K562 (cell line): ENCODE measurements around the gene PRDM10. TPM values are rescaled to one million over a fixed set of nuclear protein-coding genes. Genes with fewer than 3 reads are reported as not detected.

Source experiments
- EGR1 ChIP-seq: fragments of 450-650 bp; conservative IDR thresholded peaks from 2 replicates; pipeline ENCODE4 v1.6.1; 2017; ENCODE audit warnings: mild to moderate bottlenecking
- GTF2F1 ChIP-seq: IDR thresholded peaks from 2 replicates; pipeline ENCODE4 v1.6.1; 2011; ENCODE audit warnings: low read depth, low read length, improper control_type of control experiment
- HLTF ChIP-seq: fragments of 450-650 bp; IDR thresholded peaks from 2 replicates; pipeline ENCODE4 v1.6.1; 2016
- PBX2 ChIP-seq, 2 experiments: IDR thresholded peaks in 1 of 2; conservative IDR thresholded peaks in 1 of 2; 2 replicates each; pipeline ENCODE4 v1.6.1; 2016; ENCODE audit warnings: low read depth in 2 of 2, mild to moderate bottlenecking in 1 of 2, missing compliant biosample characterization in 1 of 2, missing genetic modification characterization in 1 of 2, moderate library complexity in 1 of 2
- SIN3A ChIP-seq, 2 experiments: fragments of 150-350 bp in 1 of 2; IDR thresholded peaks; 2 replicates each; pipeline ENCODE4 v1.6.1; 2011 to 2016; ENCODE audit warnings: borderline replicate concordance in 2 of 2, low read depth in 2 of 2, low read length in 2 of 2, mild to moderate bottlenecking in 2 of 2, moderate library complexity in 2 of 2; ENCODE audit not compliant: control insufficient read depth in 1 of 2
- ZNF764 ChIP-seq: fragments of 250-450 bp; sonication (Bioruptor Pico); IDR thresholded peaks from 2 replicates; pipeline ENCODE4 v1.4.0; 2020; ENCODE audit warnings: low read depth, mild to moderate bottlenecking, moderate library complexity
- ZNF780A ChIP-seq: fragments of 250-450 bp; sonication (Bioruptor Pico); IDR thresholded peaks from 2 replicates; pipeline ENCODE4 v1.5.0; 2021; ENCODE audit warnings: mild to moderate bottlenecking
- polyA plus RNA-seq, 8 experiments: library from polyadenylated mRNA; depleted of rRNA in 4 of 8; stranded (reverse) in 5 of 8; unstranded in 3 of 8; fragments of >200 nt; fragmentation: Nextera tagmentation in 2 of 8; fragmentation: Illumina TruSeq in 1 of 8; extraction: Ambion mirVana in 2 of 8; extraction: Trizol in 1 of 8; gene quantifications; 2 replicates each; pipeline versions ENCODE4 v1.2.1 to v1.2.3, GENCODE V29; 2011 to 2014; ENCODE audit warnings: inconsistent platforms in 1 of 8, missing spikeins in 1 of 8
- total RNA-seq, 7 experiments: library from RNA; depleted of rRNA in 6 of 7; stranded (reverse); fragments of >200 nt in 6 of 7; fragmentation: Illumina TruSeq in 2 of 7; extraction: Trizol in 2 of 7; gene quantifications; 2 replicates each; pipeline versions ENCODE4 v1.2.1 to v1.2.3, GENCODE V29; 2011 to 2021; ENCODE audit warnings: low replicate concordance in 1 of 7
- TF ChIP-seq, protein P1 (sequence below): fragments of 450-650 bp; formaldehyde crosslinking; IDR thresholded peaks from 2 replicates; pipeline ENCODE4 v1.4.0; 2020; ENCODE audit warnings: mild to moderate bottlenecking, moderate library complexity

The PRDM10 gene
- total and polyA plus RNA-seq, 9 of the 15 experiments (the other 6 are each of a cell fraction or from before 2014, with no cell fraction given) = 0.89 to 9.3 (median 4.5) TPM

GRCh38 chr11:129965248-129965647 is 37.4 kb downstream of the PRDM10 start (continued):
- TF ChIP-seq PBX2 (CRISPR knock-in tag; IDR thresholded peaks at IDR 0.05; ENCODE audit: low read depth) (no peak), PBX2 (tag; conservative IDR thresholded peaks at IDR 0.05; ENCODE audit: low read depth) (peak; percentile 48; the same call in 1 of the 2 replicates), SIN3A (IDR thresholded peaks at IDR 0.05; ENCODE audit: borderline replicate concordance in 2 of 2, control insufficient read depth in 1 of 2, low read depth in 2 of 2, low read length in 2 of 2) (no peak), ZNF764 (no peak), HLTF (no peak), GTF2F1 (no peak), EGR1 (no peak), ZNF780A (CRISPR knock-in tag) (no peak)
- TF ChIP-seq, protein P1, sequence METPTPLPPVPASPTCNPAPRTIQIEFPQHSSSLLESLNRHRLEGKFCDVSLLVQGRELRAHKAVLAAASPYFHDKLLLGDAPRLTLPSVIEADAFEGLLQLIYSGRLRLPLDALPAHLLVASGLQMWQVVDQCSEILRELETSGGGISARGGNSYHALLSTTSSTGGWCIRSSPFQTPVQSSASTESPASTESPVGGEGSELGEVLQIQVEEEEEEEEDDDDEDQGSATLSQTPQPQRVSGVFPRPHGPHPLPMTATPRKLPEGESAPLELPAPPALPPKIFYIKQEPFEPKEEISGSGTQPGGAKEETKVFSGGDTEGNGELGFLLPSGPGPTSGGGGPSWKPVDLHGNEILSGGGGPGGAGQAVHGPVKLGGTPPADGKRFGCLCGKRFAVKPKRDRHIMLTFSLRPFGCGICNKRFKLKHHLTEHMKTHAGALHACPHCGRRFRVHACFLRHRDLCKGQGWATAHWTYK = no peak
